Psoas muscle (tissue), 8 donors: ENCODE measurements around the gene CNNM1. TPM values are rescaled to one million over a fixed set of nuclear protein-coding genes. Genes with fewer than 3 reads are reported as not detected.

Experiments
- ATAC-seq, 4 donors: fragments of 200-7000 bp; cut with Tn5 transposase; one replicate each; pipeline ENCODE4 v1.9.1; 2020; ENCODE audit warnings: moderate library complexity in 3 of 4, mild to moderate bottlenecking in 2 of 4
- DNase-seq, 2 donors: peaks; one replicate each; pipeline ENCODE4 v3.0.0-alpha.2; 2020
- H3K27ac ChIP-seq: fragments of 200-600 bp; one replicate; pipeline ENCODE4 v1.8.0; 2022
- H3K27me3 ChIP-seq, 3 donors: fragments of 200-600 bp in 1 of 3; one replicate each; pipeline versions ENCODE4 v1.6.1 to v1.8.0; 2013 to 2022; ENCODE audit warnings: low read length in 2 of 3, mild to moderate bottlenecking in 2 of 3, moderate library complexity in 1 of 3; ENCODE audit not compliant: insufficient read depth in 3 of 3
- H3K36me3 ChIP-seq, 2 donors: fragments of 200-600 bp in 1 of 2; one replicate each; pipeline versions ENCODE4 v1.6.1 to v1.8.0; 2013 to 2022; ENCODE audit warnings: low read depth in 1 of 2, mild to moderate bottlenecking in 1 of 2, moderate library complexity in 1 of 2; ENCODE audit not compliant: insufficient read depth in 1 of 2
- H3K4me1 ChIP-seq: fragments of 200-600 bp; one replicate; pipeline ENCODE4 v1.8.0; 2022
- H3K4me3 ChIP-seq: fragments of 200-600 bp; one replicate; pipeline ENCODE4 v1.8.0; 2022; ENCODE audit warnings: mild to moderate bottlenecking
- H3K9me3 ChIP-seq: fragments of 200-600 bp; one replicate; pipeline ENCODE4 v1.8.0; 2022
- WGBS, 3 donors: extraction: QIAGEN DNeasy Blood & Tissue Kit; methylation state at CpG; one replicate each; pipeline versions ENCODE4 v1.1.6 to v1.1.7; 2013; 5-methylcytosine and 5-hydroxymethylcytosine counted together
- intact Hi-C, 2 donors: fragments of 100-400 bp; cut with DNase I; formaldehyde crosslinking; loops; one replicate each; pipeline versions ENCODE4 v1.11.0 to v1.14.2; 2022
- polyA plus RNA-seq, 3 donors: library from polyadenylated mRNA; stranded (reverse); fragments of 200-250 nt; gene quantifications; one replicate each; pipeline ENCODE4 v1.2.3, GENCODE V29; 2013
- total RNA-seq, 4 donors: library from RNA; stranded (reverse); fragmentation: NEBNext Ultra II Directional in 2 of 4; extraction: Animal tissue kit (Norgen Biotek cat#: 25700) in 2 of 4; gene quantifications; one replicate each; pipeline versions ENCODE4 v1.2.1 to v1.2.4, GENCODE V29; 2021 to 2023
- TF ChIP-seq, protein P1 (sequence below): fragments of 200-600 bp; IDR thresholded peaks from one replicate; pipeline ENCODE4 v1.8.0; 2022; ENCODE audit warnings: antibody characterized with exemption
- donor health status: healthy with polysubstance abuse.
- donor health status: DM: no; HTN: no; CAD: no; lungs with moderate emphysema.
- donor health status: Bipolar disorder and iron deficiency.
- donor health status: healthy.
- donor health status: DM: yes; HTN: yes; CAD: no.
- donor health status: DM: no; HTN: no; CAD: no.
- donor health status: DM: no; HTN: no; CAD: no.
- donor health status: DM: yes; HTN: yes; CAD: no.

The CNNM1 gene
- total and polyA plus RNA-seq, 7 donors = 0.01 TPM; not detected in 6

GRCh38 chr10:99433378-99434020 lies 104.3 kb downstream of the CNNM1 start:
- TF ChIP-seq, protein P1, sequence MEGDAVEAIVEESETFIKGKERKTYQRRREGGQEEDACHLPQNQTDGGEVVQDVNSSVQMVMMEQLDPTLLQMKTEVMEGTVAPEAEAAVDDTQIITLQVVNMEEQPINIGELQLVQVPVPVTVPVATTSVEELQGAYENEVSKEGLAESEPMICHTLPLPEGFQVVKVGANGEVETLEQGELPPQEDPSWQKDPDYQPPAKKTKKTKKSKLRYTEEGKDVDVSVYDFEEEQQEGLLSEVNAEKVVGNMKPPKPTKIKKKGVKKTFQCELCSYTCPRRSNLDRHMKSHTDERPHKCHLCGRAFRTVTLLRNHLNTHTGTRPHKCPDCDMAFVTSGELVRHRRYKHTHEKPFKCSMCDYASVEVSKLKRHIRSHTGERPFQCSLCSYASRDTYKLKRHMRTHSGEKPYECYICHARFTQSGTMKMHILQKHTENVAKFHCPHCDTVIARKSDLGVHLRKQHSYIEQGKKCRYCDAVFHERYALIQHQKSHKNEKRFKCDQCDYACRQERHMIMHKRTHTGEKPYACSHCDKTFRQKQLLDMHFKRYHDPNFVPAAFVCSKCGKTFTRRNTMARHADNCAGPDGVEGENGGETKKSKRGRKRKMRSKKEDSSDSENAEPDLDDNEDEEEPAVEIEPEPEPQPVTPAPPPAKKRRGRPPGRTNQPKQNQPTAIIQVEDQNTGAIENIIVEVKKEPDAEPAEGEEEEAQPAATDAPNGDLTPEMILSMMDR = peak; percentile 37
- Histone ChIP-seq H3K27ac (peak overlapping the region; percentile 85), H3K36me3 (peaks cover 0 to 19% of the 10 kb centered on the region in 2 donors), H3K9me3 (no peaks in the 10 kb centered on the region), H3K4me1 (peaks cover 60% of the 10 kb centered on the region), H3K27me3 (no peaks in the 10 kb centered on the region), H3K4me3 (peak overlapping the region; percentile 30)
- DNase-seq (no peak), ATAC-seq (peak in 1 of 4 donors; percentile 5)
- intact Hi-C loops = loop anchor here (2.0 to 5.0 kb wide), 2 partner anchors 41 kb away; no protein-coding TSS in a partner anchor
- 7 to 16% (median 15%) methylated on average over 1 of the region's 1 CpG for WGBS, 3 donors

GRCh38 chr10:99435986-99436638 lies 107.0 kb downstream of the CNNM1 start:
- H3K4me3 ChIP-seq = no peak overlapping the region
- whole genome bisulfite sequencing, 3 donors = 33 to 37% (median 33%) methylated on average over 5 of the region's 5 CpGs
- intact Hi-C loops = loop anchor here (2.0 to 5.0 kb wide), 4 partner anchors 43 to 275 kb away; no protein-coding TSS in a partner anchor
- TF ChIP-seq, protein P1 = peak; percentile 60
- peaks cover 52% of the 10 kb centered on the region for H3K4me1 ChIP-seq
- no peaks in the 10 kb centered on the region for H3K27me3 ChIP-seq
- ATAC-seq (peak; percentile 53 to 63 (median 54)), DNase-seq (no peak)
- peaks cover 0 to 19% of the 10 kb centered on the region in 2 donors for H3K36me3 ChIP-seq
- H3K9me3 ChIP-seq = no peaks in the 10 kb centered on the region
- peak overlapping the region; percentile 27 for H3K27ac ChIP-seq

- DNase-seq = no peak
- Histone ChIP-seq H3K4me3 (no peak overlapping the region), H3K36me3 (peaks cover 0 to 17% of the 10 kb centered on the region in 2 donors), H3K27me3 (no peaks in the 10 kb centered on the region), H3K27ac (no peak overlapping the region), H3K4me1 (peaks cover 30% of the 10 kb centered on the region), H3K9me3 (no peaks in the 10 kb centered on the region)
- no peak for ATAC-seq
- TF ChIP-seq, protein P1 = no peak
- 85 to 99% (median 90%) methylated on average over 2 of the region's 2 CpGs for WGBS, 3 donors
- intact Hi-C loops = loop anchor here in 1 of 2 donors (5.0 kb wide), 1 partner anchor 173 kb away; no protein-coding TSS in a partner anchor
Observed at GRCh38 chr10:99438890-99439289, 109.7 kb downstream of the CNNM1 start.

DNA sequence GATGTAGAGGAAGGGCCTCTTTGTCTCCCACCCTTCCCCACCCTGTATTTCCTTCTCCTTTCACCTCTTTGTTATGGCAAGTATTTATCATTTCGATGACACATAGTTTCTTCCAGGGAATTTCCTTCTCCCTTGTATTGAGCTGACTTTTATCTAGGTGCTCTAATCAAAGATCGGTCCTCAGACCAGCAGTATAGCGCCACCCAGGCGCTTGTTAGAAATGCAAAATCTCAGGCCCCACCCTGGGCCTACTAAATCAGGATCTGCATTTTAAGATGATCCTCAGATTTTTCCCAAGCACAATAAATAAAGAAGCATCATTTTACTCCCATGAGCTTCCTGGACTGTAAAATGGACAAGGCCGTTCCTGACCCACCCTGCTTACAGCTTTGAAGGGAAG lies 113.2 kb downstream of the CNNM1 start:
- TF ChIP-seq, protein P1 = no peak
- H3K4me1 ChIP-seq = peaks cover 5% of the 10 kb centered on the region
- WGBS, 3 donors = 76 to 81% (median 79%) methylated on average over 5 of the region's 5 CpGs
- no peaks in the 10 kb centered on the region for H3K9me3 ChIP-seq
- ATAC-seq (no peak), DNase-seq (no peak)
- no peak overlapping the region for H3K27ac ChIP-seq
- peaks cover 0 to 10% of the 10 kb centered on the region in 2 donors for H3K36me3 ChIP-seq
- intact Hi-C loops = no loop called here
- H3K4me3 ChIP-seq = no peak overlapping the region
- H3K27me3 ChIP-seq = no peaks in the 10 kb centered on the region
